T-helper 2 cell treated with Interferon-gamma antibody and Interleukin-4, amounts not matched to agents 100 ng/mL and 5 ng/mL, for 36 hours (primary cell): ENCODE results near the gene RECQL. TPM values are rescaled to one million over a fixed set of nuclear protein-coding genes. Genes with fewer than 3 reads are reported as not detected.
"Not testable (repeated sequence)": the region's sequence is repeated elsewhere in the genome, so short reads cannot be mapped to it uniquely, and the experiment has no call there.

Experiments used
- intact Hi-C: fragments of 100-400 bp; cut with micrococcal nuclease; formaldehyde crosslinking; loops from one replicate; pipeline ENCODE4 v1.15.1; 2023
- total RNA-seq: library from RNA; stranded (reverse); gene quantifications from 2 replicates; pipeline ENCODE4 v1.2.3, GENCODE V29; 2022

Gene RECQL
- total RNA-seq, 1 donor from 2014 or later = 84.8 TPM

GRCh38 chr12:21505888-21506287 lies 4.5 kb upstream of the RECQL start:
- intact Hi-C loops = loop anchor here (10.0 kb wide), 1 partner anchor 191 kb away; no protein-coding TSS in a partner anchor

GRCh38 chr12:21502872-21503271 lies 1.4 kb upstream of the RECQL start:
- intact Hi-C loops = loop anchor here (2.0 to 10.0 kb wide), 3 partner anchors 188 to 1042 kb away; partner anchors contain the start of genes C2CD5 and CMAS

- intact Hi-C loops = loop anchor here (2.0 to 10.0 kb wide), 3 partner anchors 187 to 1043 kb away; partner anchors contain the start of genes C2CD5 and CMAS
Measured at GRCh38 chr12:21502164-21502496, 695 bp upstream of the RECQL start.

- intact Hi-C loops = loop anchor here (1.0 to 10.0 kb wide), 8 partner anchors 8 to 546 kb away; partner anchors contain the start of genes CMAS, LDHB, PYROXD1 and SPX
Measured at GRCh38 chr12:21500786-21501257, 613 bp downstream of the RECQL start.

- intact Hi-C loops = loop anchor here (2.0 to 10.0 kb wide), 4 partner anchors 27 to 548 kb away; partner anchors contain the start of genes CMAS and SPX
Measured at GRCh38 chr12:21499765-21500164, 1.7 kb downstream of the RECQL start.

GRCh38 chr12:21485998-21486397 lies 15.4 kb downstream of the RECQL start:
- intact Hi-C loops = no loop called here

GRCh38 chr12:21483531-21483930 lies 17.9 kb downstream of the RECQL start:
- intact Hi-C loops = no loop called here

GRCh38 chr12:21478756-21479455 lies 22.5 kb downstream of the RECQL start:
- intact Hi-C loops = no loop called here

GRCh38 chr12:21476949-21477348 lies 24.5 kb downstream of the RECQL start:
- intact Hi-C loops = loop anchor here (2.0 kb wide), 1 partner anchor 20 kb away; no protein-coding TSS in a partner anchor

GRCh38 chr12:21475552-21475951 lies 25.9 kb downstream of the RECQL start:
- intact Hi-C loops = no loop called here

- intact Hi-C loops = no loop called here
Measured at GRCh38 chr12:21472197-21472823, 29.1 kb downstream of the RECQL start.

GRCh38 chr12:21471294-21471693 lies 30.1 kb downstream of the RECQL start:
- intact Hi-C loops = no loop called here

- intact Hi-C loops = not testable (repeated sequence)
Measured at GRCh38 chr12:21467334-21467733, 34.1 kb downstream of the RECQL start.

GRCh38 chr12:21459474-21459873 lies 42.0 kb downstream of the RECQL start:
- intact Hi-C loops = loop anchor here (5.0 kb wide), 1 partner anchor 223 kb away; no protein-coding TSS in a partner anchor

GRCh38 chr12:21456291-21456780 lies 45.1 kb downstream of the RECQL start:
- intact Hi-C loops = loop anchor here (1.0 to 5.0 kb wide), 6 partner anchors 19 to 226 kb away; partner anchors contain the start of genes GOLT1B, LDHB, PYROXD1 and RECQL

GRCh38 chr12:21453312-21453852 lies 48.1 kb downstream of the RECQL start:
- intact Hi-C loops = loop anchor here (5.0 kb wide), 1 partner anchor 156 kb away; no protein-coding TSS in a partner anchor

- intact Hi-C loops = loop anchor here (5.0 kb wide), 1 partner anchor 154 kb away; no protein-coding TSS in a partner anchor
Measured at GRCh38 chr12:21451529-21451928, 49.9 kb downstream of the RECQL start.

- intact Hi-C loops = no loop called here
Measured at GRCh38 chr12:21444193-21445146, 57.0 kb downstream of the RECQL start.

- intact Hi-C loops = loop anchor here (5.0 kb wide), 1 partner anchor 608 kb away; the partner anchor contains the start of gene CMAS
Measured at GRCh38 chr12:21439347-21439746, 62.1 kb downstream of the RECQL start.

- intact Hi-C loops = loop anchor here (5.0 kb wide), 1 partner anchor 609 kb away; the partner anchor contains the start of gene CMAS
Measured at GRCh38 chr12:21438643-21439042, 62.8 kb downstream of the RECQL start.
